ENCODE data around the gene SMARCC1. TPM values are rescaled to one million over a fixed set of nuclear protein-coding genes. Genes with fewer than 3 reads are reported as not detected.
A peak's percentile ranks its signal among the peaks of the same experiment; 100 is the strongest.

The SMARCC1 gene
- total RNA-seq, 1 donor from 2014 or later = 63.1 TPM

DNA sequence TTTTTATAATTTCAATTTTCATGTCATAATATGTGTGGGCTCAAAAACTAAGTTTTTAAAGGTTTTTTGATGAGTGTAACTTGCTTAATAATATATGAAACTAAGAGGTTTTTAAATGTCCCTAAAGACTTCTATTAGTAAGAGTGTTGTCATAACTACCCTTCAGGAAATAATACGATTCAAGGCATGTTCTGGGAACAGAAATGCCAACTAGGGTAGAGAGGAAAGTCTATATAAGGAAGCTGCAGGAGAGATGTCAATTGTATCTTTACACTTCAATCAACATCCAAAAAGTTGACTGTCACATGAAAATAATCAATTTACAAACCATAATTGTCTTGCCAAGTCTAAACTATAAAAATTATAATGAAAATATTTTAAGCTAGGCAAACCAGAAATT, 76.3 kb downstream of the SMARCC1 start:
- no peak for DNase-seq (ENCODE audit: extremely low read depth, low read depth, low spot score)

DNA sequence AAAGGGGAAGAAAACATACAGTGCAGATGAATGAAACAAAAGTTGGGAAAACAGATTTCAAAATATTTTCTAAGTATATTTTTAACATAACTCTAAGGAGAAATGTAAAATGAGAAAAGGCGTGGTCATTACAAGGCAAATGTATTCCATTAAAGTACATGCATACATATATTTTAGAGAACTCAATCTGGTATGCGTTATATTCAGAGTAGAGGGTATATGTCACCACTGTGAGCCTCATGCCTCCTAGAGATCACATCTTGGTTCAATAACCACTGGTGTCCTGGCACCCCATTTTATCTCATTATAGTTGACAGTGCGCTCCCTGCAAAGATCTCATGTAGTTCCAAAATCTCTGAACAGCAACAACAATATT, 77.5 kb downstream of the SMARCC1 start:
- no peak for DNase-seq (ENCODE audit: extremely low read depth, low read depth, low spot score)

DNA sequence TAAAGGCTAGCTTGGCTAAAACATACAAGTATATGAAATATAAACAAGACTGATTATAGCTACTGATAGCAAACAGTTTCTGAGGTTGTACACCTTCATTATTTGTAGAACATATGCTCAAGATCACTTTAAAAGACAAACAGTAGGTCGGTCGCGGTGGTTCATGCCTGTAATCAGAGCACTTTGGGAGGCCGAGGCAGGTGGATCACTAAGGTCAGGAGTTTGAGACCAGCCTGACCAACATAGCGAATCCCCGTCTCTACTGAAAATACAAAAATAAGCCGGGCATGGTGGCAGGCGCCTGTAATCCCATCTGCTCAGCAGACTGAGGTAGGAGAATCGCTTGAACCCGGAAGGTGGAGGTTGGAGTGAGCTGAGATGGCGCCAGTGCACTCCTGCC, 80.3 kb downstream of the SMARCC1 start:
- no peak for DNase-seq (ENCODE audit: extremely low read depth, low read depth, low spot score)

DNA sequence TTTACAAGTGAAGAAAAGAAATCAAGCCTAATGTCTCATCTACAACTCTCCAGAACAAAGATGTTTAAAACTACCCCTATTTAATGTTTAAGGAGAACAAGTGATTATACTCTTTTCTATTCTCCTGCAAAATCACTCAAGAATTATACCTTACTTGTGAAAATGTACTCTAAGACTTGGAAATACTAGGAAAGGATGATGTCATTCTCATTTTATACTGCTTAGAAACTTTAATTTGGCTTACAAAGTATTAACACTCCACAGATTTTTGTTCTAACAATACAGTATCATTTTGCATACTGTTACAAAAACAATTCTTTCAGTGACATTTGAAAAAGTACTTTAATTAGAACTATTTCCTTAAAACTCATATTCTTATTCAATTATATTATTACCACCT, 89.5 kb downstream of the SMARCC1 start:
- DNase-seq (ENCODE audit: extremely low read depth, low read depth, low spot score) = no peak

DNA sequence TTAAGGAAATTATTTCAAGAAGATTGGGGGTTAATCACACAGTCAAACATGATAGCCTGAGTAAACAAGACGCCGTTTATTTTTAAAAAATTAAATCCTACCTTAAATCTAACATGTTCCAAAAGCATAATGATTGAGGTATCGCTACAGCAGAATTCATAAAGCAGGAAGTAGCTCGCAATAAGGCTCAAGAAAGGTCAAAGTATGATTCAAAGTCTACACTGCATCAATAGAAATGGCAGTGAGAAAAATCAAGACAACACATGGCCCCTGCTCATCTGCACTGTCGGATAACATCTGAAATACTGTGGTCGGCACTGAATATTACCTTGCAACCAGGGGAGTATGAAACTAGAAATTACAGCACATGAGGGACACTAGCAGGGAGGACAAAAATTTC, 93.2 kb downstream of the SMARCC1 start:
- DNase-seq (ENCODE audit: extremely low read depth, low read depth, low spot score) = no peak

DNA sequence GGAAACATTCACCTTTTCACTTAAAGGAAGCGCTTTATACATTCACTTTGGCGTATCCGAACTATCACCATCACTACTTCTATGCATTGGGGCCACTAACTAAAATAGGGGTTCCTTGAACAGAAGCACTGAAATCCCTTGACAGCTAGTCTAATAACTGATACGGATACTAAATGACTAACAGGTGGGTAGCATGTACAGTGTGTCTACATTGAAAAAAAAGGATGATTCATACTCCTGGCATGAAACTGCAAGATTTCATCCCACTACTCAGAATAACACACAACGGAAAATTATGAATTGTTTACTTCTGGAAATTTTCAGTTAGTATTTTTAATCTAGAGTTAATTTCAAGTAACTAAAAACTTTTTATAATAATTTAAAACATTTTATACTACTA, 96.7 kb downstream of the SMARCC1 start:
- peak; percentile 5 for DNase-seq (ENCODE audit: extremely low read depth, low read depth, low spot score)

DNA sequence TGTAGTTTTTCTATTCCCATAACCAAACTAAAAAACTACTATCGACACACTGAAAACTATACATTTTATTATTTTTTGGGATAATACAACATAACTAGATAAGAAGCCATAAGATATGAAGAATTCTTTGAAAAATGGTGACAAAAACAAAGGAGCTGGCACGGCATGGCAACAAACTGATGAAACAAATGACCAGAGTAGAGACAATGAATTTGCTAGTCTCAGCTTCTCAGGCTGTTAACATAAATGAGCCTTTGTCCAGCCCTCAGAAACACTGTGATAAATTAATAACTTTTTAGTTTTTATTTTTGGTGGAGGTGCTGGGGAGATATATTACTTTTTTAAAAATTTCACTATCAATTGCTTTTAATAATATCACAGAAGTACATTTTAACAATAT, 100.7 kb downstream of the SMARCC1 start:
- DNase-seq (ENCODE audit: extremely low read depth, low read depth, low spot score) = no peak

DNA sequence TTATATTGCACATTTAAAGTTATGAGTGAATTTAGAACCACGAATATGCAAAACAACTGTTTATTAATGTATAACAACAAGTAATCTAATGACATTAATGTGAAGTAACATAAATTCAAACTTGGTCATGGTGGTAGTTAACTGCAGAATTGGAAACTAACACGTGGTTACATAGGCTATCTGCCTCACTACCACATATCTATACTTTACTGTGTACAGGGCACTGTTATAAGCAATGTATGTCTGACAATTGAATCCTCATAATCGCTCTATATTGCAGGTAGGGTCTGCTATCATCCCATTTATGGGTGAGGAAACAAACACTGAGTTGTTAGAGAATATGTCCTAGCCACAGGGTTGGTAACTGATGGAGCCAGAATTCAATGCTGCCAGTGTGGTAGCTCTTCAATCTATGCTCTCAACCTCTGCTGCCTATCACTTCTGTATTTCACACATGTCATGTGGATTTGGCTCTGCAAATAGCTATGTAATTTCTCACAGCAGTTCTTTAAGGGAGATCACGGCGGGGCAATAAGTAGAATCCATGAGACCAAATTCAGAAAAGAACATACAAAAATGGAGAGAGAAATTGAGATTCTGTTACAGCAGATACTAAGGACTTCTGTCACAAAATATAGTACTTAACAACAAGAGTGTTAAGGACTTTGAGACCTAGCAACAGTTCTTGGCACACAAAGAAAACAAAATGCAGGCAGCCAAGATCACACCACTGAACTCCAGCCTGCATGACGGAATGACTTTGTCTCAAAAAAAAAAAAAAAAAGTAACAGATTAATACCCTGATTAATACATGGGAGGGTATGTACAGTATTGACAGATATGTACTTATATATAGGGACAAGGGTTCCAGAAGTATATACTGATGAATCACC, 103.0 kb downstream of the SMARCC1 start:
- DNase-seq (ENCODE audit: extremely low read depth, low read depth, low spot score) = no peak

DNA sequence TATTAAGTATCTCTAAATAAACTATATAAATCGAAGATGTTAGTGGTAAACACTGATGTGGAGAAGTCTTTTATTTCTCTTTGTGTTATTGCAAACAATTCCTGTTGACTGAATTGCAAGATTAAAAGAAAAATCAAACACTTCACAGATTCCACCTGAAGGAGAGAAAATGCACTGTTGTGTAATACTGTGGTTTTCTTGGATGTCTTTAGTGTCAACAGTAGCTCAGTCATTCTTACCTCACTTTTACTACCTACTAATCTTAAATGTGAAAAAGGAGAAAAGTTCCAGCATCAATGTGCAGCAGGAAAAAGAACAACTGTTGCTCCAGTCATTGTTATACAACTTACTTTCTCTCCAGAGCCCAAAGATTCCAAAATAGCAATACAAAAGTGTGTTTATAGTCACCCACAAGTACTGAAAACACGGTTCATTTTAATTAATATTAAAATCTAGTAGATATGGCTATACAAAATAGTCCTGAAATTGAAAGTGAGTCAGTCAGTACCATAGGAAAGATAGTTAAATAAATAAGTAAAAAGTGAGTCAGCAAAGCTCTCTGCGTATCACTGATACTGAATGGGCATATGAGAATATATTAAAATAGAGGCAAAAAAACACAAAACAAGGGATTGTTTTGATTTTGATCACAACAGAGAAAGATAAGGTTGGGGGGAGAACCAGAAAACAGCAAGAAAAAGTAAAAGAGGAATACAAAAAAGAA, 112.5 kb downstream of the SMARCC1 start:
- DNase-seq (ENCODE audit: extremely low read depth, low read depth, low spot score) = no peak

DNA sequence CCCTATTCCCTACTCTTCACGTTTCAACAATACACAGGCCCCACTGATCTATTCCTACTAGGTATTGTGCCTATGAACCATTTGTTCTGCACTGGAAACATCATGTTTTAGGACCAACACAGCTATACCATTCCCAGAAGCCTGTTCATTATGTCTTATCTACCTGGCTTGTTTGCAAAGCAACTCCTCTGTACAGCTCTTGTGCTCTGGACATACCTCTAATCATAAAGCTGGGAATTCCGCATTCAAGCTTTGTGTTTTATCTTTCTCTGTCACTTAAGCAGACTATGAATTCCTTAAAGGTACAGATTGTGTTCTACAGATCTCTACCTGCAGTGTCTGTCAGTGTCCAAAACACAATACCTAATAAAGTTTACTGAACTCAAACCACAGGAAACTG, 115.6 kb downstream of the SMARCC1 start:
- DNase-seq (ENCODE audit: extremely low read depth, low read depth, low spot score) = no peak

DNA sequence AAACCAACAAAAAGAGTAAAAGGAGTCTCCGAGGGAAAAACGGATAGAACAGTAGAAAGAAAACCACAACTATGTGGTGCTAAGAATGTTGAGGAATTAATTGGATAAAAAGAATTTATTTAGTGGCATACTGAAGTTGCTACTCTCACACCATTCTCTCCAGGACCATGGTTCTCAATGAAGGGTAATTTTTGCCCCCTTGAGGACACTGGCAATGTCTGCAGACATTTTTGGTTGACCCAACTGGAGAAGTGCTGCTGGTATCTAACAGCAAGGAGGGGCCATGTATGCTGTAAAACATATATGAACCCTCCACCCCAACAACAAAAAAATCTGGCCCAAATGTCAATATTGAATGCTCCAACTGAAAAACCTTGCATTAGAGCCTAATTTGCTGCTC, 117.2 kb downstream of the SMARCC1 start:
- DNase-seq (ENCODE audit: extremely low read depth, low read depth, low spot score) = no peak

DNA sequence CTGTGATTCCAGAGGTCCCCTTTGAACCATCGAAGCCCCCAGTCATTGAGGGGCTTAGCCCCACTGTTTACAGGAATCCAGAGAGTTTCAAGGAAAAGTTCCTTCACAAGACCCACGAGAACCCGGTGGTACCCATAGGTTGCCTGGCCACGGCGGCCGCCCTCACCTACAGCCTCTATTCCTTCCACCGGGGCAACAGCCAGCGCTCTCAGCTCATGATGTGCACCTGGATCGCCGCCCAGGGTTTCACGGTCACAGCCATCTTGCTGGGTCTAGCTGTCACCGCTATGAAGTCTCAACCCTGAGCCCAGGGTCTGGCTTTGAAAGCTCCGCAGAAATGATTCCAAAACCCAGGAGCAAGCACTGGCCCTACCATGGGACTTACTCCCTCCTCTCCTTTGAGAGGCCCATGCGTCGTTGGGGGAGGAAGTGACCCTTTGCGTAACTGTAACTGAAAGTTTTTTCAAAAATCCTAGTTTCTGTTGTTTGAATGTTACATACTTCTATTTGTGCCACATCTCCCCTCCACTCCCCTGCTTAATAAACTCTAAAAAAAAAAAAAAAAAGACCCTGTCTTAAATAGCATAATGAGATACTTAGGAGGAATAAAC, 118.0 kb downstream of the SMARCC1 start:
- no peak for DNase-seq (ENCODE audit: extremely low read depth, low read depth, low spot score)

DNA sequence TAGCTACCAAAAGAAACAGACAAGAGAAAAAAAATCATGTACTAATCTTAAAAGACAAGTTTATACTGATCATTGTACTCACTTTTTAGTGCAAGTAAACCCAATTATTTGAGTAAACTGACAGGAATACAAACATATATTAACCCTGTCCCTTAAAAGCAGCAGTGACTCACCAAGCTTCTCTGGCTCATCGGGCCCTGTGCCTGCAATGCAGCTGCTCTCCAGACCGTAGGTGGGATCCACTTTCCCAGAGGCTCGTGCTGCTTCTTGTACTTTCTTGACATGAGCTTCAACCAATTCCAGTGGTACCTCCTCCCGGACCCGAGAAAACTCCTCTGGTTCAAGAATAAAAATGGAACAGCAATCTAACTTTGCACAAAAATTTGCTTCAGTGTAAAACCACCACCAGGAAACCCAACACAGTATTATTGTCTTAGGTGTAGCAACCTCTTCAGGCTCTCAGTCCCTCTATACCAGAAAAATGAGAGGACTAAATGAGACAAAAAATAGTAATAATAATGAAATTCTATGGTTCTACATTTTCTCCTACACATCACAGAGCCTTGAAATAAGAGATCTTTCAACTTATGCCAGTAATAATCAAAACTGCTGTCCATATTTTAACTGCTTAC, 120.5 kb downstream of the SMARCC1 start:
- no peak for DNase-seq (ENCODE audit: extremely low read depth, low read depth, low spot score)

DNA sequence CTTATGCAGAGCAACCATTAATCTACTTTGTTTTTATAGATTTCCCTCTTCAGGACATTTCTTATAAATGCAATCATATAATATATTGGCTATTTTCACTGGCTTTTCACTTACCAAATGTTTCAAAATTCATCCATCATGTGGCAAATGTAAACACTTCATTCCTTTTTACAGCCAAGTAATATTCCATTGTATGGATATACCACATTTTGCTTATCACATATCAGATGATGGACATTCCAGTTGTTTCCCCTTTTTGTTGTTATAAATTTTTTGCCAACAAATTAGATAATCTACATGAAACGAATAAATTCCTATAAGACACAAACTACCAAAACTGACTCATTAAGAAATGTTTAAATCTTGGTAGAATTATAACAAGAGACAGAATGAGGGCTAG, 123.2 kb downstream of the SMARCC1 start:
- no peak for DNase-seq (ENCODE audit: extremely low read depth, low read depth, low spot score)

DNA sequence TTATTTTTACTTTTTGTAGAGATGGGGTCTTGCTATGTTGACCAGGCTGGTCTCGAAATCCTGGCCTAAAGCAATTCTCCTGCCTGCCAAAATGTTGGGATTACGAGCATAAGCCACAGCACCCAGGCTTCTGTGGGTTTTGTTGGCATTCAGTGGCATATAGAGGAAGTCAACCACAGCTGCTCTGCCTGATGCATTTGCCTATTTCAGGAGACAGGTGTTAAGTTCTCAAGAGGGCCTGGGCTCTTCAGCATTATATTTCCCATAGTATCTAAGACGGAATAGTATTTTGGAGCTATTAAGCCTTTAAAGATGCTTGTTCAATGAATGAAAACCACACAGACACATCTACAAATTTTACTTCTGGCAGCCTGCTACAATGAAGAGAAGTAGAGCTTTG, 129.6 kb downstream of the SMARCC1 start:
- no peak for DNase-seq (ENCODE audit: extremely low read depth, low read depth, low spot score)

DNA sequence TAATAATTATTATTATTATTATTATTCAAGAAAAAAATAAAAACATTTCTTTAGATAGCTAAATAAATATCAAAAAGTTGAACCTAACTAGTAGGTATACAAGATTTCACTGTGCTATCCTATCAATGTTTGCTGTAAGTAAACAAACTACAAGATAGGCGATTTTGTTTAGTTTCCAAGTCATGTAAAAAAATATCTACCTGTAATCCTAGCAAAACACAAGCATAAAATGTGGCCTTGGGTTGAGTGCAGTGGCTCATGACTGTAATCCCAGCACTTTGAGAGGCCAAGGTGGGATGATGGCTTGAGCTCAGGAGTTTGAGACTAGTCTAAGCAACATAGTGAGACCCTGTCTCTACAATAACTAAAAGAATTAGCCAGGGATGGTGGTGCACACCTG, 131.4 kb downstream of the SMARCC1 start:
- DNase-seq (ENCODE audit: extremely low read depth, low read depth, low spot score) = no peak

DNA sequence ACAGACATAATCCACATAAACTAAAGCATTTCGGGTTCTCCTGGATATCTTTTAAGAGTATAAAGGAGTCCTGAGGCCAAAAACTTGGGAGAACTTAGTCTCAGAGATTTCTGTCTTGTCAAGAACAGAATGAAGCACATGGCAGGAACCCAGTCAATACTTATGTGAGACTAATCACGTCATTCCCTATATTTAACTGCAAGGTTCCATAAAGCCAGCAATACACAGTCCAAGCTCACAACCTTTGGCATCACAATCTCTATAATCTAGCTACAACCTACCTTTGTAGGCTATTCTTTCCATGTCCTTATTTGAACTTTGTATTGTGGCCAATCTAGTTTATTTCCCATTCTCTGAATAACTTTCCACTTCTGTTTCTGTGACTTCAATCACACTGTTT, 134.1 kb downstream of the SMARCC1 start:
- no peak for DNase-seq (ENCODE audit: extremely low read depth, low read depth, low spot score)

DNA sequence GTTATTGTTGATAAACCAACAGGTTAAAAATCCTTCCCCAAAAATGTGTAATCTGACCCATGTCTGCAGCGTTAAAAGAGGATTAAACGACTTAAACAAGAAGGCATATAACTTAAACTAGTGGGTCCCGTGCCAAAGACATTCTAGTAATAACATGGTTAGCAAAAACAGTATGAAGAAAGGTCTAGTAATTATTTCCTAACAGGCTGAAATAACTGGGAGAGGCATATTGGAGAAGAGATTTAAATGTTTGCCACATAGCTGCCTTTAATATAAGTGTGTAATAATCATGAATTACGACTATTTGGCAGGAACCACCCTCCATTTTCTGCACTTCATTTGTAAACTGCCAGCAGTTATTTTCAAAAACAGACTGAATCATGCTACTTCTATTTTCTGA, 135.3 kb downstream of the SMARCC1 start:
- no peak for DNase-seq (ENCODE audit: extremely low read depth, low read depth, low spot score)

DNA sequence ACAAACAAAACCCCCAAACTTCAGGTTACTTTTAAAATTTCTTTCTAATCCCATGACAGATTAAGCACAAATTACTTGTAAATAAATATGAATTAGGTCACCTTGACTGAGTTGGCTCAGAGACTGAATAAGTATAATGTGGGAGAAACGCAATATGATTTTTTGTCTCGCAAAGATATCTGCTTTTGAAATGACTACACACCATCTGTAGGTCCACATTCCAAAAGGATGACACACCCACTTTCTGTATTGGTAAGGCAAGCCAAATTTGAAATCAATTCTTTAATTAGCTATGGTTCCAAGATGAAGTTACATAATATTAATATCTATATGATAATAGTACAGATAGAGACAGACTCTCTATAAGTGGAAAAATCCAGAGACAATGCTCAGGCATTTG, 136.1 kb downstream of the SMARCC1 start:
- DNase-seq (ENCODE audit: extremely low read depth, low read depth, low spot score) = no peak

DNA sequence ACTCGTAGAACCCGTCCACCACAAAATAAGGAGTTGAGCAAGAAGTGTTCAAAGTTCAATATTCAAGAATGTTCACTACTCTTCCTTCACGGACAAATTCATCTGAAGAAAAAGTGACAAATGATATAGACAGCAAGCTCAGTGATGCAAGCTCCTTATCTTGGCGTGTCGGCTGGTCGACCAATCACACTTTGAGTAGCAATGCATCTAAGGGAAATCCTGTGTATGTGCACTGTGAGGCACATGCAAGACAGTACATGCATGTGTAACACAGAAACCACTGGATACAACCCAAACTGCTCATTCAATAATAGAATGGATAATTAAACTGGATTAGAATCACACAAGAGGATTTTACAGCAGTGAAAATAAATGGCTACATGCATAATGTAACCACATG, 138.6 kb downstream of the SMARCC1 start:
- no peak for DNase-seq (ENCODE audit: extremely low read depth, low read depth, low spot score)

DNA sequence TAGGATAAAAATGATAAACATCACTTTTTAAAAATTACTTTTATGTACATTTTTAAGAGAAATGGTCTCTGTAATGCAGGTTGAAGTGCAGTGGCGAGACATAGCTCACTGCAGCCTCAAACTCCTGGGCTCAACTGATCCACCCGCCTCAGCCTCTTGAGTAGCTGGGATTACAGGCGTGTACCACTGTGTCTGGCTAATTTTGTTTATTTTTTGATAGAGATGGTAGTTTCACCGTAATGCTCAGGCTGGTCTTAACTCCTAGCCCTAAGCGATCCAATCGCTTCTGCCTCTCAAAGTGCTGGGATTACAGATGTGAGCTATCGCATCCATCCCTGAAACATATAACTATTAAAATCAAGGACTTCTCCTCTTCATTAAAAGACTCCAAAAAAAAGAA, 140.0 kb downstream of the SMARCC1 start:
- DNase-seq (ENCODE audit: extremely low read depth, low read depth, low spot score) = no peak

Measured in glomerular endothelial cell (primary cell).